Gastrocnemius medialis (tissue), 4 donors: ENCODE measurements around the gene KRT27. TPM values are rescaled to one million over a fixed set of nuclear protein-coding genes. Genes with fewer than 3 reads are reported as not detected.

Experiments used
- ATAC-seq, 2 donors: fragments of 150-250 bp; one replicate each; pipeline ENCODE4 v1.9.1; 2016
- DNase-seq, 2 donors: peaks; one replicate each; pipeline ENCODE4 v3.0.0-alpha.2; 2019
- H3K27ac ChIP-seq, 4 donors: fragments of 200-600 bp; sonication (generic); 1 replicate in 1 of 4; 2 replicates in 3 of 4; pipeline ENCODE4 v1.5.1; 2016 to 2018; ENCODE audit warnings: mild to moderate bottlenecking in 2 of 4, moderate library complexity in 1 of 4
- H3K27me3 ChIP-seq, 3 donors: fragments of 200-600 bp; sonication (generic) in 2 of 3; 1 replicate in 1 of 3; 2 replicates in 2 of 3; pipeline versions ENCODE4 v1.5.1 to v1.6.0; 2016 to 2019; ENCODE audit warnings: mild to moderate bottlenecking in 1 of 3, moderate library complexity in 1 of 3
- H3K36me3 ChIP-seq, 2 donors: fragments of 200-600 bp; sonication (generic) in 1 of 2; one replicate each; pipeline ENCODE4 v1.5.1; 2017 to 2018
- H3K4me1 ChIP-seq, 2 donors: fragments of 200-600 bp; sonication (generic) in 1 of 2; one replicate each; pipeline ENCODE4 v1.5.1; 2016 to 2017; ENCODE audit warnings: mild to moderate bottlenecking in 2 of 2
- H3K4me3 ChIP-seq, 4 donors: fragments of 200-600 bp; sonication (generic) in 3 of 4; 1 replicate in 1 of 4; 2 replicates in 3 of 4; pipeline ENCODE4 v1.5.1; 2016 to 2019; ENCODE audit warnings: mild to moderate bottlenecking in 2 of 4
- H3K9me3 ChIP-seq, 3 donors: fragments of 200-600 bp; sonication (generic) in 2 of 3; 1 replicate in 1 of 3; 2 replicates in 2 of 3; pipeline ENCODE4 v1.5.1; 2016 to 2019
- POLR2A ChIP-seq, 2 donors: fragments of 450-650 bp; IDR thresholded peaks; one replicate each; pipeline ENCODE4 v1.6.1; 2017; ENCODE audit warnings: antibody characterized with exemption in 2 of 2, mild to moderate bottlenecking in 2 of 2, moderate library complexity in 2 of 2
- in situ Hi-C, 4 donors: fragments of 200-750 bp; cut with MboI; loops; one replicate each; pipeline versions ENCODE4 v1.15.0 to v1.8.0; 2017; ENCODE audit warnings: low sequenced_read_pairs in 4 of 4
- intact Hi-C: fragments of 100-400 bp; cut with DNase I; formaldehyde crosslinking; loops from one replicate; pipeline ENCODE4 v1.15.1; 2023; ENCODE audit warnings: low total_unique reads
- total RNA-seq, 4 donors: library from RNA; depleted of rRNA; stranded (reverse); fragments of >200 nt; gene quantifications; one replicate each; pipeline versions ENCODE4 v1.1.0 to v1.2.3, GENCODE V29; 2016
- TF ChIP-seq, protein P1 (sequence below), 5 experiments: fragments of 450-650 bp in 3 of 5; fragments of 200-600 bp in 2 of 5; sonication (generic) in 2 of 5; IDR thresholded peaks in 4 of 5; conservative IDR thresholded peaks in 1 of 5; 1 replicate in 4 of 5; 2 replicates in 1 of 5; pipeline ENCODE4 v1.5.1; 2016 to 2019; ENCODE audit warnings: antibody characterized with exemption in 5 of 5, mild to moderate bottlenecking in 3 of 5, moderate library complexity in 3 of 5

Gene KRT27
- total RNA-seq, 4 donors from 2014 or later = not detected

DNA sequence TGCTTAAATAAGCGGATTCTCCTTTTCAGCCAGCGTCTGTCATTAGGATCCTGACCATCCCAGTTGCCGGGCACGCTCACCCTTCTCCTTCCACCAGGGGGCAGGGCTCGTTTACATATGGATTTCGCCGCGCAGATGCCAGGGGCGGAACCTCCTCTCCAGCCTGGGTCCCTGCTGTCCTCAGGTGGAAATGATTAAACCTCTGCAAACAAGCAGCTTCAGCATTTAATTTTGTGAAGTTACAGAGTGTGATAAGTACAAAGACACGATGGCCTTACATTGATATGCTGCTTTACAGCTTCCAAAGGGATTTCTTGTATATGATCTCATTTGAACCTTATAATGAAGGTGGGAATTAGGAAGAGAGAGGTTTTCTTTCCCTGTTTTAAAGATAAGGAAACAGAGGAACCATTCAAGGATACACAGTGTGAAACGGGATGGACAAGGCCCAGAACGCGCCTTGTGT, 21.3 kb upstream of the KRT27 start:
- Histone ChIP-seq H3K4me1 (no peaks in the 10 kb centered on the region), H3K9me3 (no peaks in the 10 kb centered on the region), H3K27me3 (peaks cover 19 to 37% (median 28%) of the 10 kb centered on the region in 3 donors), H3K27ac (no peak overlapping the region), H3K4me3 (no peak overlapping the region), H3K36me3 (no peaks in the 10 kb centered on the region)
- TF ChIP-seq, protein P1, sequence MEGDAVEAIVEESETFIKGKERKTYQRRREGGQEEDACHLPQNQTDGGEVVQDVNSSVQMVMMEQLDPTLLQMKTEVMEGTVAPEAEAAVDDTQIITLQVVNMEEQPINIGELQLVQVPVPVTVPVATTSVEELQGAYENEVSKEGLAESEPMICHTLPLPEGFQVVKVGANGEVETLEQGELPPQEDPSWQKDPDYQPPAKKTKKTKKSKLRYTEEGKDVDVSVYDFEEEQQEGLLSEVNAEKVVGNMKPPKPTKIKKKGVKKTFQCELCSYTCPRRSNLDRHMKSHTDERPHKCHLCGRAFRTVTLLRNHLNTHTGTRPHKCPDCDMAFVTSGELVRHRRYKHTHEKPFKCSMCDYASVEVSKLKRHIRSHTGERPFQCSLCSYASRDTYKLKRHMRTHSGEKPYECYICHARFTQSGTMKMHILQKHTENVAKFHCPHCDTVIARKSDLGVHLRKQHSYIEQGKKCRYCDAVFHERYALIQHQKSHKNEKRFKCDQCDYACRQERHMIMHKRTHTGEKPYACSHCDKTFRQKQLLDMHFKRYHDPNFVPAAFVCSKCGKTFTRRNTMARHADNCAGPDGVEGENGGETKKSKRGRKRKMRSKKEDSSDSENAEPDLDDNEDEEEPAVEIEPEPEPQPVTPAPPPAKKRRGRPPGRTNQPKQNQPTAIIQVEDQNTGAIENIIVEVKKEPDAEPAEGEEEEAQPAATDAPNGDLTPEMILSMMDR (IDR thresholded peaks at IDR 0.05 in 4 of 5, conservative IDR thresholded peaks at IDR 0.05 in 1 of 5) = peak; percentile 48 to 79 (median 69)
- no peak for TF ChIP-seq POLR2A (IDR thresholded peaks at IDR 0.05)
- DNase-seq = peak; percentile 32 to 55
- intact Hi-C loops = loop anchor here (1.0 to 2.0 kb wide), 2 partner anchors 845 to 863 kb away; no protein-coding TSS in a partner anchor
- peak in 1 of 2 donors; percentile 75 for ATAC-seq
- in situ Hi-C loops = loop anchor here in 2 of 4 donors (10.0 to 25.0 kb wide), 2 partner anchors 859 to 861 kb away; no protein-coding TSS in a partner anchor

DNA sequence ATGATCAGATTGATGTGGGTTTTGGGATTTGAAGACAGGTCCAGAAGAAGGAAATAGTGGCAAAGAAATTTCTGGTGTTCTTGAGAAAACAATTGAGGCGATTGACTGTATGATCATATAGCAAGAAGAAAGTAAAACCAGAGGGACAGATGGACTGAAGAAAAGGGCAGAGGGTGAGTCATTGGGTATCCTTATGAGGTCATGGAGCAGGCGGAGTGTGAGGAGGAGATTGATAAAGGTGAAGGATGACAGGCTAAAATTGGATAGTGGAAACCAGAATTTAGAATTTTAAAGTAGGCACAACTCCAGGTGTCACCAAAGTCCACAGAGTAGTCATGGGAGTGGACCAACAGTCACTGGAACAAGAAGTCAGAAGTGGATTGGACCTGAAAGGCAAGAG, 18.8 kb upstream of the KRT27 start:
- in situ Hi-C loops (loop anchor here in 2 of 4 donors (10.0 to 25.0 kb wide), 2 partner anchors 861 to 864 kb away; no protein-coding TSS in a partner anchor), intact Hi-C loops (no loop called here)
- no peak for TF ChIP-seq POLR2A (IDR thresholded peaks at IDR 0.05)
- TF ChIP-seq, protein P1 (IDR thresholded peaks at IDR 0.05 in 4 of 5, conservative IDR thresholded peaks at IDR 0.05 in 1 of 5) = no peak

DNA sequence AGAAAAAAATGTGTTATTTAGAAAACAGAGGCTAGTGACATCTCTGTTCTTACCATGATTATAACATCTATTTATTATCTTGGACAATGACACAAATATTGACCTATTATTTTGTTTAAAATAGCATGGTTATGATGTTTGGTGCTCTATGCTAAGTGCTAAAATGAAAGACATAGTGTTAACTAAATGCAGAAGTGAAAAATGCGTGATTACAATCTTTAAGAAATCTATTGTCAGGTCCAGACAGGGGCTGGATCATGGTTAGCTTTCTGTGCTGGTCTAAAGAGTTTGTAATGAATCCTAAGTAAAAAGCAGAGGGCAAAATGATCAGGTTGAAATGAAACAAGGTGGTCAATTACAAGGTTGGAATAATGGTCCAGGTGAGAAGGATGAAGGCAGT, 18.0 kb upstream of the KRT27 start:
- Histone ChIP-seq H3K4me1 (no peaks in the 10 kb centered on the region), H3K9me3 (no peaks in the 10 kb centered on the region), H3K27ac (no peak overlapping the region), H3K27me3 (peaks cover 10 to 30% (median 29%) of the 10 kb centered on the region in 3 donors), H3K4me3 (no peak overlapping the region), H3K36me3 (no peaks in the 10 kb centered on the region)
- intact Hi-C loops (no loop called here), in situ Hi-C loops (loop anchor here in 2 of 4 donors (10.0 to 25.0 kb wide), 2 partner anchors 862 to 864 kb away; no protein-coding TSS in a partner anchor)
- TF ChIP-seq POLR2A (IDR thresholded peaks at IDR 0.05) = no peak
- TF ChIP-seq, protein P1 (IDR thresholded peaks at IDR 0.05 in 4 of 5, conservative IDR thresholded peaks at IDR 0.05 in 1 of 5) = no peak
- no peak for DNase-seq
- no peak for ATAC-seq

More for the DNA sequence above, 18.8 kb upstream of the KRT27 start:
- Histone ChIP-seq H3K27me3 (peaks cover 16 to 33% (median 29%) of the 10 kb centered on the region in 3 donors), H3K9me3 (no peaks in the 10 kb centered on the region), H3K4me1 (no peaks in the 10 kb centered on the region), H3K4me3 (no peak overlapping the region), H3K27ac (no peak overlapping the region), H3K36me3 (no peaks in the 10 kb centered on the region)
- DNase-seq = no peak
- ATAC-seq = no peak

DNA sequence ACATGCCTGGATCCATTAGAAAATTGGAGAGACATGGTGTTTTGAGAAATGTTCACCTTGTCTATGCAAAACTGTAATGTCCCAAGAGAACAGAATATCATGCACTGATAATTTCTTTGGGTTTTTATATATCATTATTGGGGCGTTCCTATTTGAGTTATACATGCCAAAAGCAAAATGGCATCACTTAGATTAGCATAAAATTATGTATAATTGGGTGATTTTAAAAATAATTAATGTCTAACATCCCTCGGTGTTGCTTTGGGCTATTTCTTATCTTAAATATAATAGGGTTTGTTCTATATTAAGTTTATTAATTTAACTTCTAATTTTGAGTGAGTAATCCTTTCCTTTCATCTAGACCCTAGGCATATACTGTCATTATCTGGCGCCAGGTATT, 17.5 kb upstream of the KRT27 start, which contains the start of gene KRT28:
Gene KRT28, minus strand, starts transcription at position 101 of the 400 bp plus-strand sequence. Its CDS starts 66 bp downstream, at position 35.
- TF ChIP-seq, protein P1 (IDR thresholded peaks at IDR 0.05 in 4 of 5, conservative IDR thresholded peaks at IDR 0.05 in 1 of 5) = no peak
- no peak for TF ChIP-seq POLR2A (IDR thresholded peaks at IDR 0.05)

More for the DNA sequence above, 17.5 kb upstream of the KRT27 start, which contains the start of gene KRT28:
- ATAC-seq (no peak), DNase-seq (no peak)
- Histone ChIP-seq H3K27ac (no peak within 1 kb of the TSS), H3K9me3 (no peaks in the 10 kb centered on the region), H3K27me3 (peaks cover 6 to 29% (median 24%) of the 10 kb centered on the region in 3 donors), H3K4me1 (no peaks in the 10 kb centered on the region), H3K4me3 (no peak within 1 kb of the TSS), H3K36me3 (no peaks in the 10 kb centered on the region)
- intact Hi-C loops (no loop called here), in situ Hi-C loops (loop anchor here (10.0 to 25.0 kb wide), 4 partner anchors 175 to 865 kb away; no protein-coding TSS in a partner anchor)
